T-helper 22 cell (primary cell): ENCODE data around the gene STAT5A.
A peak's percentile ranks its signal among the peaks of the same experiment; 100 is the strongest.

ENCODE experiments used
- DNase-seq: peaks from one replicate; pipeline ENCODE4 v3.0.0-alpha.2; 2020; ENCODE audit warnings: low read depth

STAT5A gene

DNA sequence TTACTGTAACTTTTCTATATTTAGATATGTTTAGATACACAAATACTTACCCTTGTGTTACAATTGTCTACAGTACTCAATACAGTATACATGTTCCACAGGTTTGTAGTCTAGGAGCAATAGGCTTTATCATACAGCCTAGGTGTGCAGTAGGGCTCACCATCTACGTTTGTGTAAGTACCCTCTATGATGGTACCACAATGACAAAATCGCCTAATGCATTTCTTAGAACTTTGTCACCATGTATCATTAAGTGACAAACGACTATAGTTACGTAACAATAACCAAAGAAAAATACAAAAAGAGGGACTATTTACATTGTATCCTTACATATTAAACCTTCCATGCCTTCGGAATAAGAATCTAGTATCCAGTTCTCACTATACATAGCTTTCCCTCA is 20.1 kb upstream of the STAT5A start:
- no peak for DNase-seq

DNA sequence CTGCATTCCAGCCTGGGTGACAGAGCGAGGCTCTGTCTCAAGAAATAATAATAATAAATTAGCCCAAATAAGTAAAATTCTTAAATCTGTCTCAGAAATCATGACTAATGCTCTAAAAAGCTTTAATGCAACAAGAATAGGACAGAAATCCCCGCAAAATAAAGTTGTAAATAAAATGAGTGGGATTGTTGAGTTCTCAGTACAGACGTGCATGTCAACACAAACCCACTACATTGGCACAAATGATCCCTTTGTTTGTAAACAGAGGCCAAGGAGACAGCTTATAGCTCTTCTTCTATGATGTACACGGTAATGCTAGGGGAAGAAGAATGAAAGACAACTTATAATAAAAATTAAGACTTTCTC is 18.1 kb upstream of the STAT5A start:
- no peak for DNase-seq

- DNase-seq: no peak
These were observed 17.7 kb upstream of the STAT5A start for GRCh38 chr17:42270596-42270995.

DNA sequence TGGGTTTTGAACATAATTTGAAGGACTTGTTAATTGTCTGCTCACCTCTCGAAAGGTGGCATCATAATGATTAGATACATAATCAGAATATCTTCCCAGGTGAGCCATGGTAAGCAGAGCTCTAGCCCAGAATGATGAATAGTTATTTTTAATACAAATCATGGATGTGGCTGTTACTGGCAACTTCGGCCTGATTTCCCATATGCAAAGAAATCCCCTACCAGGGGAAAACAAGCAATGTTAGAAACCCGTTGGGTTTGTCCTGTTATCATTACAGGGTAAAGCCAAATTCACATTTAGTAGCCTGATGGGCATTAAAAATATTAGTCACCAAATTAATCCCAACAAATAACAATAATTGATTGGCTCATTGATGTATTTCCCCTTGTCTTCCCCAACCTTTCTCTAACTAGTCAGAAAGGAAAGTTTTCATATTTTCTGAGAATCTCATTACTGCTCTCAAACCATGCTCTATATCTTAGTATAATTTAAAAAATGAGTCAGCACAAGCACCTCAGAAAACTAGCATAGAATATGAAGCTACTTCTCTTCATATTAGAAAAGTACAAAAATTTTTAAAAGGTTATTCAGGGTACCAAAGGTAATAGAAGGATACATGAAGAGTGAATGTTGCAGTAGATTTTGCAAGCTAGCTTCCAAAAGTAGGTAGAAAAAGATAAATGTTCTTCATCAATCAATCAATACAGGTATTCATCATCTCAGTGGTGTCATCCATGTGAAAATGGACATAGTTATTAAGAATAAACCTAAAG is 17.1 kb upstream of the STAT5A start:
- DNase-seq: no peak

DNA sequence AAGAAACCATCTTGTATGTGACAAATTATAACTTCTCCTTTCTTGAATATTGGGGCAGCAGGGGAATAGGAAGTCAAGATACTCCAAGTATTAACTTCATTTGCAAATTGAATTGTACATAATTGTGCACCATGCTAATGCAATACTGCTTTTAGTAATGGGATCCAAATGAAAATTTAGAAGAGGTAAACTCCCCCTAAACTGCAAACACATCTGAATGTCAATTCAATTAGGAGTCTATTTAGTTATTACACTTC is 16.6 kb upstream of the STAT5A start:
- DNase-seq: no peak

DNA sequence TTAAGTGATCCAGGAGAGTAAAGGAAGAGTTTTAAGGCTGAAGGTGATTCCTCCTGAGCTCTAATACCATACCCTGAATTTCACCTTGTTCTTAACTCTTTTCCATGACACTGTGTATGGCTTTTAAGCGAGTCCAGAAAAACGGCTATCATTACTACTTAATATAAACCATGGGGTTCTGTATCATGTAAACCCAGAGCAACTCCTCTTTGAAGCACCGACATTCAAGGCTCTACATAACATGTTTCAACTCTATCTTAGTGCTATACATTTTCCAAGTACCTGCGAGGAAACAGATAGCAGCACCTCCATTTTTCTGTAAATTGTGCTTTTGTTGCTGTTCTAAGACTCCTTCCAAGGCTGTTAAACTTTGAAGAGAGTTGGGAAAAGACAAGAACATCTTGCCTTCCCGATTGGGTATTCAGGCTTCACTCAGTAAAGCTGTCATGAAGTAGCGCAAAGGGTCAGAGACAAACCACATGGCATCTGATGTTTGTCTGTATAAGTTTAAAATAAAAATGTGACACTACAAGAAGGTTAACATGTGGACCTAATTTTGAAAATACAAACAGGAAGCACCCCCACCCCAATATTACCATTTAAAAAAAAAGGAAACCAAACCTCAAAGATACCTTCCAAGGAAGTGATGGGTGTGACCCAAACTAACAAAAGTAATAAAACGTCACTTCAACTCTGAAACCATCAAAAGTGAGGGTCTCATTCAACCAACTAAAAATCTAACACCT is 16.0 kb upstream of the STAT5A start:
- DNase-seq: no peak

GRCh38 chr17:42273474-42274252 is 14.6 kb upstream of the STAT5A start:
- DNase-seq: no peak

DNA sequence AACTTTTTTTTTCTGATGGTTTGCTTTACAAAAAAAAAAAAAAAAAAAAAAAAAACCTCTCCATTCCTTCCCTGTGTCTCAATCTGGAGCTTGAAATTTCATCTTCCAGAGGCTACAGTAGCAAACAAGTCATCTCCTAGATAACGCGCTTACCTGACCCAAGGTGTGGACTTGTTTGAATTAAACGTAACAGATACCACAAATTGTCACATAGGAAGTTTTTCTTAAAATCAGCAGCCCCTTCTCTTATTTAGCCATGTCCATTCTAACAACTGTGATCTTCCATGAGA is 14.1 kb upstream of the STAT5A start:
- no peak for DNase-seq

GRCh38 chr17:42274812-42275526 is 13.3 kb upstream of the STAT5A start:
- DNase-seq: no peak

GRCh38 chr17:42275527-42276358 is 12.6 kb upstream of the STAT5A start:
- peak; percentile 23 for DNase-seq

DNA sequence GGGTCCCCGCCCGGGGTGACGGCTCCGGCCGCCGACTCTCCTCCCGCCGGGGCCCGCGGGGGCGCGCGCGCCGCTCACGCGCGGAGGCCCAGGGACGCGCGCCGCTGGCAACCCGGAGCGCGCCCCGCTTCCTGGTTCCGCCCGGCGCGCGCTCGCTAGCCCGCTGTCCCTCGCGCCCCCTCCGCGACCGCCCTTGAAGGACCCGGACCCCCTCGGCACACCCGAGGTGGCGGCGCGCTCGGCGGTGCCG is 12.0 kb upstream of the STAT5A start, which contains the start of gene STAT5B:
TSS of gene STAT5B (minus strand) at position 33 of the 250 bp plus-strand sequence. CDS start 44,264 bp downstream, outside the sequence.
- peak; percentile 43 for DNase-seq

GRCh38 chr17:42276609-42277341 is 11.5 kb upstream of the STAT5A start:
- DNase-seq: peak; percentile 51

- no peak for DNase-seq
These were observed 11.0 kb upstream of the STAT5A start for GRCh38 chr17:42277342-42277712.

GRCh38 chr17:42279776-42280630 is 8.3 kb upstream of the STAT5A start:
- DNase-seq: no peak

GRCh38 chr17:42281571-42282096 is 6.7 kb upstream of the STAT5A start:
- DNase-seq: no peak

DNA sequence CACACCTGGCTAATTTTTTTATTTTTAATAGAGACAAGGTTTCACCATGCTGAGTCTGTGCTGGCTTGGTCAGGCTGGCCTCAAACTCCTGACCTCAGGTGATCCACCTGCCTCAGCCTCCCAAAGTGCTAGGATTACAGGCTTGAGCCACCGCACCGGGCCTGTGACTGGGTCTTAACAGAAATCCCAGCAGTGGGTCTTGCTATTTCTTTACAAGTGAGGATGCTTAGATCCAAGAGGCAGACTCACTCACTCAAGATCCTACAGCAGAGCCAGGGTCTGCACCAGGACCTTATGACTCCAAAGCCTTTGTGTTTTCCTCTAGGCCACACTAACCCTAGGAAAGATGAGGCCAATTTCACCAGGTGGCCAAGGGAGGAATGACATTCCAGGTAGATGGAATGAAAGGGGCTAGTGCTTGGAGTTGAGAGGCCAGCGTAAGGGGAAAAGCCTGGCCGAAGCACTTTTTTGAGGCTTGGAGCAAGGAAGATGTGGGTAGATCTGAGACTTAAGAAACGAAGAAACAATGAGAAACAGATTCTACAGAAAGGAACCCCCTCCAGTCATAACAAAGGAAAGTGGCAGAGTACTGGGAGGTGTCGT is 5.7 kb upstream of the STAT5A start:
- DNase-seq: no peak

DNA sequence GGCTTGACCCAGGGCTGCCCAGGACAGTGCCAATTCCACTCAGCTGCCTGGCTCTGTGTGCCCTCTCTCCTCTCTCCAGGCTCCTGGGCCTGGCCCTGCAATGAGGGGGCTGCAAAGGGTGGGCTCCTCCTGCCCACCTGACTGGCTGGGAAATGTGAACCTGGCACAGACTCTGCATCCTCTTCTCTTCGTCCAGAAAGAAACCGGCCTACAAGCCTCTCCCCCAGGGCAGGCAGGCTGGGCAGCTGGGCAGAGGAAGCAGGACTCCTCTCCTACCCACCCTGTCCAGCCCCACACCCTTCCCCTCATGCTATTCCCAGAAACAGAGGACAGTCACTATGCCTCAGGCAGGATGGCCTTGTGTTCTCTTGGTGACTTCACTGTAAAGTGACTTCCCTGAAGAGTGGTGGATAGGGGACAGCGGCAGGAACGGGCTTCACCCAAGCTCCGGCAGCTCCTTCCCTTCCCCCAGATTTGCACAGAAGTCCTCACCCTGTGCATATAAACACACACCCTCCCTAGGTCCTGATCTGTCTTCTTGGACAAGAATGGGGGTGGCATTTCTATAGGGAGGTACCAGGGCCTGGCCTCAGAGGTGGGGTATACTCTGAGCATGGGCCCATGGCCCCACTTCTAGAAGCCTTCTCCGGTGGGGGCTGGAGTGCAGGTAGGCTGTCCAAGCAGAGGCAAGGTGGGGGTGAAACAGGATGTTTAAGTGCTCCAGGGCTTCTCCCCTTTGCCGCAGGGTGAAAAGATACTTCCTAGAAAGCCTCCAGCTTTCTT is 4.9 kb upstream of the STAT5A start:
- no peak for DNase-seq

- no peak for DNase-seq
These were observed 4.3 kb upstream of the STAT5A start for GRCh38 chr17:42284024-42284369.

DNA sequence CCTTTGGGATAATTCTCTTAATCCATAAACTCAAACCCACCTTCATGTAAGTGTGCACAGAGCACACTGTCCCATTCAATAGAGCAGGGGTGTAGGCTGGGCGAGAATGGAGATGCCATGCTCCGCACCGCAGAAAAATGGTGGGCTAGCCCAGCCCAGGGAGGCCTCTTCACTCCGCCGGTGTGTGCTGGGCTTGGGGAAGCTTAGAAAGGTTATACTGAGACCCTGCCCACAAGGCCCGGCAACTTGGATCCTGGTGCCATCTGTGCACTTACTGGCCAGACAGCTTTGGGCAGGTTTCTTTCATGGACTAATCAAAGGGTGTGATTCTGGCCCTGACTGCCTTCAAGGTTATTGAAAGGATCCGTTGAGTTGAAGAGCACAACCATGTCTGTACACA is 3.7 kb upstream of the STAT5A start:
- DNase-seq: no peak
